AG10803 (cell line): ENCODE data around the gene UROD.
"Not testable (repeated sequence)": the region's sequence is repeated elsewhere in the genome, so short reads cannot be mapped to it uniquely, and the experiment has no call there.

Experiments used
- DNase-seq: peaks from one replicate; pipeline ENCODE4 v3.0.0; 2010; ENCODE audit warnings: low read depth
- H3K4me3 ChIP-seq: 2 replicates; pipeline ENCODE4 v1.5.1; 2011; ENCODE audit warnings: mild to moderate bottlenecking, low read length, control low read depth
- CTCF ChIP-seq: conservative IDR thresholded peaks from 2 replicates; pipeline ENCODE4 v1.5.1; 2011; ENCODE audit warnings: mild to moderate bottlenecking, low read length, control low read depth, inconsistent platforms

UROD gene

GRCh38 chr1:45011837-45012638, at the start of gene UROD:
UROD (plus strand) TSS chr1:45012254; CDS start chr1:45012266, 12 bp downstream.
- no peak for TF ChIP-seq CTCF
- DNase-seq = peak; percentile 95
- H3K4me3 ChIP-seq = peak within 1 kb of the TSS; percentile 93

- no peak for DNase-seq
- no peak for TF ChIP-seq CTCF
- H3K4me3 ChIP-seq = no peak overlapping the region
These were observed 49.3 kb upstream of the UROD start for GRCh38 chr1:44962729-44963128.

- H3K4me3 ChIP-seq = no peak overlapping the region
- no peak for TF ChIP-seq CTCF
- DNase-seq = no peak
These were observed 47.7 kb upstream of the UROD start for GRCh38 chr1:44964396-44964795.

GRCh38 chr1:44970317-44970716, 41.7 kb upstream of the UROD start:
- DNase-seq = peak; percentile 46
- TF ChIP-seq CTCF = no peak
- no peak overlapping the region for H3K4me3 ChIP-seq

GRCh38 chr1:44973645-44974044, 38.4 kb upstream of the UROD start:
- TF ChIP-seq CTCF = no peak
- no peak for DNase-seq
- H3K4me3 ChIP-seq = no peak overlapping the region

- no peak for TF ChIP-seq CTCF
- DNase-seq = no peak
- no peak overlapping the region for H3K4me3 ChIP-seq
These were observed 35.8 kb upstream of the UROD start for GRCh38 chr1:44976252-44976651.

- DNase-seq, H3K4me3 ChIP-seq: not testable (repeated sequence)
These were observed 34.7 kb upstream of the UROD start for GRCh38 chr1:44977372-44977771.
